Activated naive CD8-positive, alpha-beta T cell treated with anti-CD3 and anti-CD28 coated beads for 36 hours (primary cell): Measurements from ENCODE around the gene ATG4D. TPM values are rescaled to one million over a fixed set of nuclear protein-coding genes. Genes with fewer than 3 reads are reported as not detected.

Experiments used
- total RNA-seq, 2 experiments: library from RNA; stranded (reverse); gene quantifications; one replicate each; pipeline ENCODE4 v1.2.3, GENCODE V29; 2021

Gene ATG4D
- total RNA-seq, 2 experiments from 2014 or later = 25.1 to 26.4 TPM

Other genes starting within 250 kb of the ATG4D start
- gene ZGLP1, start 234.1 kb upstream of the ATG4D start, total RNA-seq = 1 to 10 TPM; 3.4 to 4.0 TPM
- 10 to 100 TPM; 18.3 to 19.6 TPM for gene FDX2, start 227.9 kb upstream of the ATG4D start, total RNA-seq
- gene RAVER1, start 210.4 kb upstream of the ATG4D start, total RNA-seq = 100 to 1,000 TPM; 103 to 107 TPM
- gene ICAM3, start 204.3 kb upstream of the ATG4D start, total RNA-seq = 10 to 100 TPM; 76.3 to 79.6 TPM
- 100 to 1,000 TPM; 153 to 155 TPM for gene TYK2, start 163.3 kb upstream of the ATG4D start, total RNA-seq
- gene CDC37, start 140.4 kb upstream of the ATG4D start, total RNA-seq = 100 to 1,000 TPM; 242 to 252 TPM
- gene PDE4A, start 123.4 kb upstream of the ATG4D start, total RNA-seq = 10 to 100 TPM; 10.6 to 11.4 TPM
- 10 to 100 TPM; 69.3 to 72.2 TPM for gene KEAP1, start 40.5 kb upstream of the ATG4D start, total RNA-seq
- gene S1PR5, start 26.5 kb upstream of the ATG4D start, total RNA-seq = not detected
- 10 to 100 TPM; 66.3 to 69.2 TPM for gene KRI1, start 22.1 kb downstream of the ATG4D start, total RNA-seq
- 10 to 100 TPM; 55.8 to 62.3 TPM for gene CDKN2D, start 25.1 kb downstream of the ATG4D start, total RNA-seq
- not detected for gene AP1M2, start 43.4 kb downstream of the ATG4D start, total RNA-seq
- 10 to 100 TPM; 70.6 to 71.6 TPM for gene SLC44A2, start 81.6 kb downstream of the ATG4D start, total RNA-seq
- gene ILF3, start 110.4 kb downstream of the ATG4D start, total RNA-seq = 100 to 1,000 TPM; 500 to 527 TPM
- 10 to 100 TPM; 66.6 to 71.5 TPM for gene QTRT1, start 157.5 kb downstream of the ATG4D start, total RNA-seq
- gene DNM2, start 174.2 kb downstream of the ATG4D start, total RNA-seq = 100 to 1,000 TPM; 127 to 133 TPM